ENCODE measurements around the gene PKN3. TPM values are rescaled to one million over a fixed set of nuclear protein-coding genes. Genes with fewer than 3 reads are reported as not detected.

Gene PKN3
- total and polyA plus RNA-seq, 2 of the 13 experiments (the other 11 are each of a cell fraction or from before 2014, with no cell fraction given): 10.5 to 13.2 TPM

DNA sequence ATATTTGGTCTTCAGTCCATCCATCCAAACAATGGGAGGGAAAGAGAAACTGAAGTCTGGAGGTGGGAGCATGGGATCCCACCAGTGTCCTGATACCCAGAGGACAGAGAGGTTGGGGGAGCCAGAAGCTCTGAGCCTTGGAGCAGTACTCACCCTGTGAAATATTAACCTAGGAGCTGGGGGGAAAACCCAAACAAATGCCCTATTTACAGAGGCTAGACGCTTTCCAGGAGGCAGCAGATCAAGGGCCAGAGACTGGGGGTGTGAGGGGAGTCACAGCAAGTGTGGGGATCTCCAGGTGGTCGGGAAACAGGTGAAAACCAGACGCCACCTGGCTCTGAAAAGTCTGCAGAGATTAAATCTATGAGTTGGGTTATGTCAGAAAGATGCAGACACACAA is 63.2 kb downstream of the PKN3 start (continued):
- TF ChIP-seq FOXA1 (IDR thresholded peaks at IDR 0.05) (no peak), FOXA1 (CRISPR knock-in tag; IDR thresholded peaks at IDR 0.05) (0 out of 2 replicates have a peak, but pooled peaks have one; percentile 23), SOX6 (IDR thresholded peaks at IDR 0.05) (no peak), SOX6 (CRISPR knock-in tag; IDR thresholded peaks at IDR 0.05) (peak; percentile 56), SALL1 (CRISPR knock-in tag; IDR thresholded peaks at IDR 0.05) (0 out of 2 replicates have a peak, but pooled peaks have one; percentile 9), TBL1XR1 (IDR thresholded peaks at IDR 0.05; ENCODE audit: borderline replicate concordance, low read length, partially characterized antibody) (peak; percentile 81), HIVEP1 (CRISPR knock-in tag; IDR thresholded peaks at IDR 0.05) (0 out of 2 replicates have a peak, but pooled peaks have one; percentile 46), HNF4A (CRISPR knock-in tag; IDR thresholded peaks at IDR 0.05) (peak; percentile 38; the same call in 1 of the 2 replicates), ARID2 (CRISPR knock-in tag; IDR thresholded peaks at IDR 0.05; ENCODE audit: borderline replicate concordance) (no peak), MAFK (conservative IDR thresholded peaks at IDR 0.05 in 1 of 2, IDR thresholded peaks at IDR 0.05 in 1 of 2; ENCODE audit: low read length in 2 of 2) (no peak), SNRNP70 (IDR thresholded peaks at IDR 0.05; ENCODE audit: low read depth, low read length) (no peak), ZNF160 (CRISPR knock-in tag; IDR thresholded peaks at IDR 0.05) (no peak), ESRRA (CRISPR knock-in tag; IDR thresholded peaks at IDR 0.05; ENCODE audit: low read depth) (0 out of 2 replicates have a peak, but pooled peaks have one; percentile 24), GABPA (IDR thresholded peaks at IDR 0.05; ENCODE audit: low read depth, low read length) (no peak), GABPA (CRISPR knock-in tag; IDR thresholded peaks at IDR 0.05; ENCODE audit: low read depth) (0 out of 2 replicates have a peak, but pooled peaks have one; percentile 18), CTCF (CRISPR knock-in tag; IDR thresholded peaks at IDR 0.05) (peak; percentile 12; the same call in 1 of the 2 replicates), MNT (IDR thresholded peaks at IDR 0.05) (no peak), SOX5 (CRISPR knock-in tag; IDR thresholded peaks at IDR 0.05; ENCODE audit: borderline replicate concordance) (peak; percentile 13; the same call in 1 of the 2 replicates), THAP8 (CRISPR knock-in tag; IDR thresholded peaks at IDR 0.05; ENCODE audit: borderline replicate concordance) (no peak), SRSF1 (optimal IDR thresholded peaks at IDR 0.05; ENCODE audit: low read depth, low read length) (no peak), ZNF788 (CRISPR knock-in tag; IDR thresholded peaks at IDR 0.05; ENCODE audit: borderline replicate concordance) (no peak), HNF1B (CRISPR knock-in tag; IDR thresholded peaks at IDR 0.05) (peak; percentile 81)
- TF ChIP-seq, protein P1, sequence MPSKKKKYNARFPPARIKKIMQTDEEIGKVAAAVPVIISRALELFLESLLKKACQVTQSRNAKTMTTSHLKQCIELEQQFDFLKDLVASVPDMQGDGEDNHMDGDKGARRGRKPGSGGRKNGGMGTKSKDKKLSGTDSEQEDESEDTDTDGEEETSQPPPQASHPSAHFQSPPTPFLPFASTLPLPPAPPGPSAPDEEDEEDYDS (CRISPR knock-in tag; IDR thresholded peaks at IDR 0.05): 0 out of 2 replicates have a peak, but pooled peaks have one; percentile 21
- TF ChIP-seq, protein P2, sequence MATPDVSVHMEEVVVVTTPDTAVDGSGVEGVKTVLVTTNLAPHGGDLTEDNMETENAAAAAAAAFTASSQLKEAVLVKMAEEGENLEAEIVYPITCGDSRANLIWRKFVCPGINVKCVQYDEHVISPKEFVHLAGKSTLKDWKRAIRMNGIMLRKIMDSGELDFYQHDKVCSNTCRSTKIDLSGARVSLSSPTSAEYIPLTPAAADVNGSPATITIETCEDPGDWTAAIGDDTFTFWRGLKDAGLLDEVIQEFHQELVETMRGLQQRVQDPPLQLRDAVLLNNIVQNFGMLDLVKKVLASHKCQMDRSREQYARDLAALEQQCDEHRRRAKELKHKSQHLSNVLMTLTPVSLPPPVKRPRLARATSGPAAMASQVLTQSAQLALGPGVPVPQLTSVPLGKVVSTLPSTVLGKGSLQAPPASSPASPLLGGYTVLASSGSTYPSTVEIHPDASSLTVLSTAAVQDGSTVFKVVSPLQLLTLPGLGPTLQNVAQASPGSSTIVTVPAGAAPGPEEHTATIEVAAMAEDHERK (CRISPR knock-in tag; IDR thresholded peaks at IDR 0.05; ENCODE audit: low read depth): no peak
